Smooth muscle cell (in vitro differentiated cells): ENCODE measurements around the gene GPRC5A. TPM values are rescaled to one million over a fixed set of nuclear protein-coding genes. Genes with fewer than 3 reads are reported as not detected.

Experiments
- DNase-seq: peaks from one replicate; lab custom pipeline; 2025; ENCODE audit not compliant: unreplicated experiment; lab: John Stamatoyannopoulos, UW
- H2AFZ ChIP-seq: fragments of 200-600 bp; sonication (generic); 2 replicates; pipeline ENCODE4 v1.6.0; 2016; ENCODE audit warnings: antibody characterized with exemption, low read depth, mild to moderate bottlenecking
- H3F3A ChIP-seq: fragments of 200-600 bp; sonication (generic); 2 replicates; pipeline ENCODE4 v1.6.0; 2017; ENCODE audit warnings: antibody characterized with exemption, low read depth
- H3K27ac ChIP-seq: fragments of 200-600 bp; sonication (generic); 2 replicates; pipeline ENCODE4 v1.5.1; 2016; ENCODE audit warnings: low read depth, mild to moderate bottlenecking
- H3K27me3 ChIP-seq: fragments of 200-600 bp; sonication (generic); 2 replicates; pipeline ENCODE4 v1.6.1; 2016; ENCODE audit warnings: low read depth, mild to moderate bottlenecking
- H3K36me3 ChIP-seq: fragments of 200-600 bp; sonication (generic); 2 replicates; pipeline ENCODE4 v1.5.1; 2016; ENCODE audit warnings: low read depth
- H3K4me1 ChIP-seq: fragments of 200-600 bp; sonication (generic); 2 replicates; pipeline ENCODE4 v1.5.1; 2016; ENCODE audit warnings: low read depth
- H3K4me2 ChIP-seq: fragments of 200-600 bp; sonication (generic); 2 replicates; pipeline ENCODE4 v1.6.0; 2016; ENCODE audit warnings: mild to moderate bottlenecking
- H3K4me3 ChIP-seq: fragments of 200-600 bp; sonication (generic); 2 replicates; pipeline ENCODE4 v1.5.1; 2016; ENCODE audit warnings: mild to moderate bottlenecking
- H3K79me2 ChIP-seq: fragments of 200-600 bp; sonication (generic); 2 replicates; pipeline ENCODE4 v1.6.0; 2016; ENCODE audit warnings: low read depth, mild to moderate bottlenecking
- H3K9ac ChIP-seq: fragments of 200-600 bp; sonication (generic); 2 replicates; pipeline ENCODE4 v1.6.0; 2016; ENCODE audit warnings: low read depth
- H3K9me3 ChIP-seq: fragments of 200-600 bp; sonication (generic); replicated peaks from 2 replicates; pipeline ENCODE4 v1.5.1; 2016; ENCODE audit warnings: low read depth
- H4K20me1 ChIP-seq: fragments of 200-600 bp; sonication (generic); 2 replicates; pipeline ENCODE4 v1.6.0; 2016; ENCODE audit warnings: low read depth
- WGBS: methylation state at CpG from one replicate; pipeline ENCODE4 v1.1.7; 2016; ENCODE audit warnings: low lambda C conversion rate; 5-methylcytosine and 5-hydroxymethylcytosine counted together
- polyA plus RNA-seq: library from polyadenylated mRNA; unstranded; fragments of >200 nt; fragmentation: Nextera tagmentation; extraction: Ambion mirVana; gene quantifications from 2 replicates; pipeline ENCODE4 v1.2.1, GENCODE V29; 2016
- total RNA-seq: library from RNA; depleted of rRNA; stranded (reverse); fragments of >200 nt; gene quantifications from 2 replicates; pipeline ENCODE4 v1.2.3, GENCODE V29; 2014
- TF ChIP-seq, protein P1 (sequence below): fragments of 200-600 bp; sonication (generic); IDR thresholded peaks from 2 replicates; pipeline ENCODE4 v1.5.1; 2017; ENCODE audit warnings: borderline replicate concordance, mild to moderate bottlenecking, antibody characterized with exemption; ENCODE audit not compliant: insufficient read depth, poor library complexity, severe bottlenecking

The GPRC5A gene
- total and polyA plus RNA-seq, 2 experiments from 2014 or later = 13.6 to 39.2 TPM

DNA sequence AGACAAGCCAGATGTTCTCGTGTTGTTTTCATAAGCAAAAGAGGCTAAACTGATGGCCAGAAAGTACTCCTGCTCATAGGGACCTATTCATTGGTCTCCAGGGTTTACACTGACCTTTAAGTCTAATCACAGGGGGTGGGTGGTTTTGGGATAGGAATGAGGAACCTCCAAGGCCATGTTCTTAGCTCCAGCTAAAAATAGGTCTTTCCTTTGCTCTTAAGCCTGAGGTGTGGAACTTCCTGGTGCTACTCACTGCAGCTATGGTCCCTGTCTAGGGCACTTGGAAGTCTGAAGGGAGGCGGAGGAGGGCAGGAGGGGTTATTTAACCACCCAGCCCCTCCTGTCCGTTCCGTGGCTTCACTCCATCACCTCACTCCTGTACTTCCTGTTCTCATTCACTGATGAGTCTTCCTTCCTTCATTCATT lies 18.6 kb downstream of the GPRC5A start:
- no peak overlapping the region for H3K9ac ChIP-seq
- TF ChIP-seq, protein P1, sequence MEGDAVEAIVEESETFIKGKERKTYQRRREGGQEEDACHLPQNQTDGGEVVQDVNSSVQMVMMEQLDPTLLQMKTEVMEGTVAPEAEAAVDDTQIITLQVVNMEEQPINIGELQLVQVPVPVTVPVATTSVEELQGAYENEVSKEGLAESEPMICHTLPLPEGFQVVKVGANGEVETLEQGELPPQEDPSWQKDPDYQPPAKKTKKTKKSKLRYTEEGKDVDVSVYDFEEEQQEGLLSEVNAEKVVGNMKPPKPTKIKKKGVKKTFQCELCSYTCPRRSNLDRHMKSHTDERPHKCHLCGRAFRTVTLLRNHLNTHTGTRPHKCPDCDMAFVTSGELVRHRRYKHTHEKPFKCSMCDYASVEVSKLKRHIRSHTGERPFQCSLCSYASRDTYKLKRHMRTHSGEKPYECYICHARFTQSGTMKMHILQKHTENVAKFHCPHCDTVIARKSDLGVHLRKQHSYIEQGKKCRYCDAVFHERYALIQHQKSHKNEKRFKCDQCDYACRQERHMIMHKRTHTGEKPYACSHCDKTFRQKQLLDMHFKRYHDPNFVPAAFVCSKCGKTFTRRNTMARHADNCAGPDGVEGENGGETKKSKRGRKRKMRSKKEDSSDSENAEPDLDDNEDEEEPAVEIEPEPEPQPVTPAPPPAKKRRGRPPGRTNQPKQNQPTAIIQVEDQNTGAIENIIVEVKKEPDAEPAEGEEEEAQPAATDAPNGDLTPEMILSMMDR = no peak
- H3K9me3 ChIP-seq = no peaks in the 10 kb centered on the region
- H2AFZ ChIP-seq = peak overlapping the region; percentile 17
- H3K36me3 ChIP-seq = no peaks in the 10 kb centered on the region
- H3K27me3 ChIP-seq = no peaks in the 10 kb centered on the region
- H3F3A ChIP-seq = peaks cover 11% of the 10 kb centered on the region
- WGBS = 36% methylated on average over 4 of the region's 4 CpGs
- H3K4me3 ChIP-seq = no peak overlapping the region
- peaks cover 3% of the 10 kb centered on the region for H3K79me2 ChIP-seq
- DNase-seq = no peak
- H3K4me2 ChIP-seq = peak overlapping the region; percentile 25
- peaks cover 4% of the 10 kb centered on the region for H3K4me1 ChIP-seq
- H3K27ac ChIP-seq = peak overlapping the region; percentile 40
- no peaks in the 10 kb centered on the region for H4K20me1 ChIP-seq

DNA sequence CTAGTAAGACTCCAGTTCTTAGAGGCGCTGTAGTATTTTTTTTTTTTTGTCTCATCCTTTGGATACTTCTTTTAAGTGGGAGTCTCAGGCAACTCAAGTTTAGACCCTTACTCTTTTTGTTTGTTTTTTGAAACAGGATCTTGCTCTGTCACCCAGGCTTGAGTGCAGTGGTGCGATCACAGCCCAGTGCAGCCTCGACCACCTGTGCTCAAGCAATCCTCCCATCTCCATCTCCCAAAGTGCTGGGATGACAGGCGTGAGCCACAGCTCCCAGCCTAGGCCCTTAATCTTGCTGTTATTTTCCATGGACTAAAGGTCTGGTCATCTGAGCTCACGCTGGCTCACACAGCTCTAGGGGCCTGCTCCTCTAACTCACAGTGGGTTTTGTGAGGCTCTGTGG lies 21.3 kb downstream of the GPRC5A start:
- Histone ChIP-seq H3K9ac (no peak overlapping the region), H3K36me3 (no peaks in the 10 kb centered on the region), H3K79me2 (peaks cover 3% of the 10 kb centered on the region), H3K9me3 (no peaks in the 10 kb centered on the region), H3K4me1 (peaks cover 4% of the 10 kb centered on the region), H4K20me1 (no peaks in the 10 kb centered on the region), H3K27ac (no peak overlapping the region), H3F3A (peaks cover 11% of the 10 kb centered on the region), H3K27me3 (no peaks in the 10 kb centered on the region), H3K4me3 (no peak overlapping the region), H3K4me2 (no peak overlapping the region), H2AFZ (no peak overlapping the region)
- WGBS = 80% methylated on average over 5 of the region's 5 CpGs
- TF ChIP-seq, protein P1 = no peak
- DNase-seq = no peak

DNA sequence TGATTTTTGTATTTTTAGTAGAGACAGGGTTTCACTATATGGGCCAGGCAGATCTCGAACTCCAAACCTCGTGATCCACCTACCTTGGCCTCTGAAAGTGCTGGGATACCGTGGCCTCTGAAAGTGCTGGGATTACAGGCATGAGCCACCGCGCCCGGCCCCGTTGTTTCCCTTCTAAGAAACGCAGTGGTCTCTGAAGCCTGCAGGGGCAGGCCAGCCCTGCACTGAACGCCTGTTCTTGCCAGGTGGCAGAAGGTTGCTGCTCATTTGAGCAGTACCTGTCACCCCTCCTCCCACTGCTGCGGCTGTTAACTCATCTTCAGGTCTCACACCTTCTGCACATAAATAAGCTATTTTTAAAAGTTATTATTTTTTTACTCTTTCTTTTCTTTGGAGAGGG lies 24.3 kb downstream of the GPRC5A start:
- Histone ChIP-seq H3K36me3 (no peaks in the 10 kb centered on the region), H3K4me2 (no peak overlapping the region), H4K20me1 (no peaks in the 10 kb centered on the region), H3F3A (no peaks in the 10 kb centered on the region), H3K27me3 (no peaks in the 10 kb centered on the region), H3K79me2 (peaks cover 3% of the 10 kb centered on the region), H2AFZ (no peak overlapping the region), H3K9ac (no peak overlapping the region), H3K27ac (no peak overlapping the region), H3K4me3 (no peak overlapping the region), H3K9me3 (no peaks in the 10 kb centered on the region), H3K4me1 (peaks cover 4% of the 10 kb centered on the region)
- 87% methylated on average over 10 of the region's 10 CpGs for WGBS
- TF ChIP-seq, protein P1 = no peak
- DNase-seq = no peak
